ENCODE data around the gene RHBDL3.
"Not testable (repeated sequence)": the region's sequence is repeated elsewhere in the genome, so short reads cannot be mapped to it uniquely, and the experiment has no call there.

RHBDL3 gene

DNA sequence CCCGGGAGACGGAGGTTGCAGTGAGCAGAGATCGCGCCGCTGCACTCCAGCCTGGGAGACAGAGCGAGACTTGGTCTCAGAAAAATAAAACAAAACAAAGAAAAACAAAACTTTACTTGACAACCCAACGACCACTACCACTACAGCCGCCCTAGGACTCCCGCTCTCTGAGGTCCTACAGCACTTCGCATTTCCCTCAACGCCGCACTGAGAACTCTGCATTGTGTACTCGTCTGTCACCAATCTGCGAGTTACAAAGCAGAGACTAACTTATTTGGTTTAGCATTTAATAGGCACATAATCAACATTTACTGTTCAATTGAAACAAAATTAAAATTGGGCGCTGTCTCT lies 83.8 kb downstream of the RHBDL3 start:
- Histone ChIP-seq H2AFZ (ENCODE audit: low read depth, low read length, severe bottlenecking) (peak overlapping the region; percentile 85), H3K9ac (ENCODE audit: low read length) (peak overlapping the region; percentile 97), H3K9me2 (replicated peaks; ENCODE audit: insufficient read depth, low read length) (no peaks in the 10 kb centered on the region), H3F3A (ENCODE audit: insufficient read depth) (peaks cover 13% of the 10 kb centered on the region), H3K27me3 (ENCODE audit: low read length) (no peaks in the 10 kb centered on the region), H3K79me2 (ENCODE audit: insufficient read depth, low read length) (peaks cover 44% of the 10 kb centered on the region), H3K4me3 (ENCODE audit: insufficient read depth, low read length, poor library complexity, severe bottlenecking) (peak overlapping the region; percentile 88), H3K4me2 (ENCODE audit: low read depth, low read length, poor library complexity, severe bottlenecking) (peak overlapping the region; percentile 96), H3K36me3 (ENCODE audit: low read length) (peaks cover 29% of the 10 kb centered on the region), H4K20me1 (ENCODE audit: low read depth, low read length) (peaks cover 32% of the 10 kb centered on the region), H3K9me3 (ENCODE audit: insufficient read depth, low read length) (no peaks in the 10 kb centered on the region), H3K27ac (ENCODE audit: low read depth, low read length) (peak overlapping the region; percentile 84)
- TF ChIP-seq EZH2phosphoT487 (conservative IDR thresholded peaks at IDR 0.05; ENCODE audit: low read length): no peak
- TF ChIP-seq, protein P1, sequence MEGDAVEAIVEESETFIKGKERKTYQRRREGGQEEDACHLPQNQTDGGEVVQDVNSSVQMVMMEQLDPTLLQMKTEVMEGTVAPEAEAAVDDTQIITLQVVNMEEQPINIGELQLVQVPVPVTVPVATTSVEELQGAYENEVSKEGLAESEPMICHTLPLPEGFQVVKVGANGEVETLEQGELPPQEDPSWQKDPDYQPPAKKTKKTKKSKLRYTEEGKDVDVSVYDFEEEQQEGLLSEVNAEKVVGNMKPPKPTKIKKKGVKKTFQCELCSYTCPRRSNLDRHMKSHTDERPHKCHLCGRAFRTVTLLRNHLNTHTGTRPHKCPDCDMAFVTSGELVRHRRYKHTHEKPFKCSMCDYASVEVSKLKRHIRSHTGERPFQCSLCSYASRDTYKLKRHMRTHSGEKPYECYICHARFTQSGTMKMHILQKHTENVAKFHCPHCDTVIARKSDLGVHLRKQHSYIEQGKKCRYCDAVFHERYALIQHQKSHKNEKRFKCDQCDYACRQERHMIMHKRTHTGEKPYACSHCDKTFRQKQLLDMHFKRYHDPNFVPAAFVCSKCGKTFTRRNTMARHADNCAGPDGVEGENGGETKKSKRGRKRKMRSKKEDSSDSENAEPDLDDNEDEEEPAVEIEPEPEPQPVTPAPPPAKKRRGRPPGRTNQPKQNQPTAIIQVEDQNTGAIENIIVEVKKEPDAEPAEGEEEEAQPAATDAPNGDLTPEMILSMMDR (IDR thresholded peaks at IDR 0.05; ENCODE audit: insufficient read depth, low read length, poor library complexity, severe bottlenecking): no peak

DNA sequence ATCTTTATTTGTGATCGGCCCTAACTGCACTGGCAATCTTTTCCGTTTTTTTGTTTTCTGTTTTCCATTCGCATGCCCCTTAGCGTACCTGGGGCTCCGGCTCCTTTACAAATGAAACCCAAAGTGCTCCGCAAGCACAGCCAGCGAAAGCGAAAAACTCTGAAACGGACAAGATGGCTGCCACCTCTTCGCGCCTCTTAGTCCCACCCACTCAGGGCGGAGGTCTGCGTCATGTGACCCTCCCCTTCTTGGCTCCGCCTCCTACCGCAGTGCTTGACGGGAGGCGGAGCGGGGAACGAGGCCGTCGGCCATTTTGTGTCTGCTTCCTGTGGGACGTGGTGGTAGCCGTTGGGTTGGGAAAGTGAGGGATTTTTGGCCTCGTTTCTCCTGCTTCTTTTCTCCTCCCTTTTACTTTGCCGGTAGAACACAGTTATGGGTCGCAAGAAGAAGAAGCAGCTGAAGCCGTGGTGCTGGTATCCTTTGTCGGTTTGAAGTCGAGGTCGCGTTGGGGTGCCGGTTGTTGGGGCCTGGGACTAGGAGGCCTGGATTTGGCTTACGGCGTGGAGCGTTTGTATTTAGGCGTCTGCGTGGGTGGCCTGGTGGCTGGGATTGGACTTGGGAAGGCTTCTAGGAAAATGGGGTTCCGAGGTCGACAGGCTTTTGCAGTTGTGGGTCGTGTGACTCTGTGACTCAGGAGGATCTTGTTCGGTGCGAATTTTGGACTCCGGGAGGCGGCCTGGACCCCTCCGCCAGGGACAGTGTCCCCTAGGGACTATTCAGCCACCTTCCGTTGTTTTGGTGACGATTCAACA lies 84.4 kb downstream of the RHBDL3 start, which contains the start of gene ZNF207:
TSS of gene ZNF207 (plus strand) at position 304 of the 812 bp plus-strand sequence. CDS start at position 433, 129 bp downstream.
- Histone ChIP-seq H3K27me3 (ENCODE audit: low read length) (no peaks in the 10 kb centered on the region), H2AFZ (ENCODE audit: low read depth, low read length, severe bottlenecking) (peak within 1 kb of the TSS; percentile 85), H3K9ac (ENCODE audit: low read length) (peak within 1 kb of the TSS; percentile 97), H3K9me2 (replicated peaks; ENCODE audit: insufficient read depth, low read length) (no peaks in the 10 kb centered on the region), H3K9me3 (ENCODE audit: insufficient read depth, low read length) (no peaks in the 10 kb centered on the region), H3K27ac (ENCODE audit: low read depth, low read length) (peak within 1 kb of the TSS; percentile 84), H3F3A (ENCODE audit: insufficient read depth) (peaks cover 13% of the 10 kb centered on the region), H3K4me2 (ENCODE audit: low read depth, low read length, poor library complexity, severe bottlenecking) (peak within 1 kb of the TSS; percentile 96), H3K36me3 (ENCODE audit: low read length) (peaks cover 32% of the 10 kb centered on the region), H3K4me3 (ENCODE audit: insufficient read depth, low read length, poor library complexity, severe bottlenecking) (peak within 1 kb of the TSS; percentile 88), H3K79me2 (ENCODE audit: insufficient read depth, low read length) (peaks cover 50% of the 10 kb centered on the region), H4K20me1 (ENCODE audit: low read depth, low read length) (peaks cover 33% of the 10 kb centered on the region)
- TF ChIP-seq, protein P1 (IDR thresholded peaks at IDR 0.05; ENCODE audit: insufficient read depth, low read length, poor library complexity, severe bottlenecking): no peak
- no peak for TF ChIP-seq EZH2phosphoT487 (conservative IDR thresholded peaks at IDR 0.05; ENCODE audit: low read length)

DNA sequence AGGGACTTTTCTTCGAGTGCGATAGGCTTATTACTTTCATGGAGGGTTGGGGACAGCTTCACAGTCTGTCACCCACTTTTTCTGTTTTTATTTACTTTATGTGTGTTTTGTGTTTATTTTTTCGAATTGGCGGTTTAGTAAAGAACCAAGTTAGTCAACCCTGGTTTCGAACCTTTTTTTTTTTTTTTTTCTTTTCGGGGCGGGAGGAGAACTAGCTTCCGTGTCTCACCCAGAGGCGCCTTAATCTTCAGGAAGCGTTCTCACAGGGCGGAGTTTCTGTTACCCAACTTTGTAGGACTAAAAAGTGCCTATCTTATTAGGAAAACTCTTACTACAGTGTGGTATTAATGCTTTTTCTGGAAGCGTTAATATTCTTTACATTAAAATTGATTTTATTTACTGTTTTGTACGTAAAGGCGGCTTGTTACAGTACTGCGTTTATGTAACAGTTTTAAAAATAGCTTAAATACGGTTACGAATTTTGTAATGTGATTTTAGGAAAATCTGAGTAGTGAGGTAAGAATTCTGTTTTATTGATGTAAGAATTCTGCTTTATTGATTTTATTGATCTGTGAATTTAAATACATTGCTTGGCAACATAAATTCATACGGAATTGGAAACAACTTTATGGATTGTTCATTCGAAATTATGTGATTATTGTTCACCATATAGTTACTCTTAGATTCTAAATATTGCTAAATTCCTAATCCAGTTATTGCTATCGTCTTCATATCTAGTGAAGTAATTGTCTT lies 85.2 kb downstream of the RHBDL3 start:
- Histone ChIP-seq H3K27me3 (ENCODE audit: low read length) (no peaks in the 10 kb centered on the region), H3K4me2 (ENCODE audit: low read depth, low read length, poor library complexity, severe bottlenecking) (peak overlapping the region; percentile 96), H3K9me3 (ENCODE audit: insufficient read depth, low read length) (no peaks in the 10 kb centered on the region), H2AFZ (ENCODE audit: low read depth, low read length, severe bottlenecking) (peak overlapping the region; percentile 34), H3K9ac (ENCODE audit: low read length) (peak overlapping the region; percentile 97), H3F3A (ENCODE audit: insufficient read depth) (peaks cover 13% of the 10 kb centered on the region), H3K9me2 (replicated peaks; ENCODE audit: insufficient read depth, low read length) (no peaks in the 10 kb centered on the region), H4K20me1 (ENCODE audit: low read depth, low read length) (peaks cover 38% of the 10 kb centered on the region), H3K79me2 (ENCODE audit: insufficient read depth, low read length) (peaks cover 58% of the 10 kb centered on the region), H3K27ac (ENCODE audit: low read depth, low read length) (peak overlapping the region; percentile 84), H3K4me3 (ENCODE audit: insufficient read depth, low read length, poor library complexity, severe bottlenecking) (peak overlapping the region; percentile 88), H3K36me3 (ENCODE audit: low read length) (peaks cover 35% of the 10 kb centered on the region)
- TF ChIP-seq, protein P1 (IDR thresholded peaks at IDR 0.05; ENCODE audit: insufficient read depth, low read length, poor library complexity, severe bottlenecking): no peak
- no peak for TF ChIP-seq EZH2phosphoT487 (conservative IDR thresholded peaks at IDR 0.05; ENCODE audit: low read length)

DNA sequence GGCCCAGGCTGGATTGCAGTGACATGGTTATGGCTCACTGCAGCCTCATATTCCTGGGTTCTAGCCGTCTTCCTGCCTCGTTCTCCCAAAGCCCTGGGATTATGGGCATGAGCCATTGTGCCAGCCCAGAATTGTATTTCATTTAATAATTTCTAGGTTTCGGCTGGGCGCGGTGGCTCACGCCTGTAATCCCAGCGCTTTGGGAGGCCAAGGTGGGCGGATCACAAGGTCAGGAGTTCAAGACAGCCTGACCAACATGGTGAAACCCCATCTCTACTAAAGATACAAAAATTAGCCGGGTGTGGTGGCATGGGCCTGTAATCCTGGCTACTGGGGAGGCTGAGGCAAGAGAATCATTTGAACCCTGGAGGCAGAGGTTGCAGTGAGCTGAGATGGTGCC lies 87.1 kb downstream of the RHBDL3 start:
- peaks cover 46% of the 10 kb centered on the region for H3K36me3 ChIP-seq (ENCODE audit: low read length)

More for the DNA sequence above, 87.1 kb downstream of the RHBDL3 start:
- not testable (repeated sequence) for H3K9me3 ChIP-seq (ENCODE audit: insufficient read depth, low read length); H2AFZ ChIP-seq (ENCODE audit: low read depth, low read length, severe bottlenecking); H3K27me3 ChIP-seq (ENCODE audit: low read length); H3K4me3 ChIP-seq (ENCODE audit: insufficient read depth, low read length, poor library complexity, severe bottlenecking); H3K9ac ChIP-seq (ENCODE audit: low read length); H3K9me2 ChIP-seq (replicated peaks; ENCODE audit: insufficient read depth, low read length); H3K27ac ChIP-seq (ENCODE audit: low read depth, low read length)
- Histone ChIP-seq H3F3A (ENCODE audit: insufficient read depth) (peaks cover 20% of the 10 kb centered on the region), H3K4me2 (ENCODE audit: low read depth, low read length, poor library complexity, severe bottlenecking) (peak overlapping the region; percentile 96), H4K20me1 (ENCODE audit: low read depth, low read length) (peaks cover 50% of the 10 kb centered on the region), H3K79me2 (ENCODE audit: insufficient read depth, low read length) (peaks cover 75% of the 10 kb centered on the region)

All from SU-DHL-6 (cell line).